Subcutaneous abdominal adipose tissue (tissue), 5 donors: ENCODE results near the gene FAM184B.

ENCODE experiments used
- H3K27ac ChIP-seq: one replicate; pipeline ENCODE4 v1.7.0; 2013; ENCODE audit warnings: low read depth, mild to moderate bottlenecking, inconsistent platforms, low read length, moderate library complexity
- H3K27me3 ChIP-seq, 5 donors: one replicate each; pipeline ENCODE4 v1.7.0; 2013; ENCODE audit warnings: low read length in 5 of 5, inconsistent platforms in 1 of 5; ENCODE audit not compliant: control insufficient read depth in 5 of 5, insufficient read depth in 4 of 5
- H3K36me3 ChIP-seq, 5 donors: one replicate each; pipeline ENCODE4 v1.7.0; 2013; ENCODE audit warnings: low read length in 5 of 5; ENCODE audit not compliant: control insufficient read depth in 5 of 5, insufficient read depth in 5 of 5
- H3K4me1 ChIP-seq, 5 donors: one replicate each; pipeline ENCODE4 v1.7.0; 2013; ENCODE audit warnings: low read length in 5 of 5, mild to moderate bottlenecking in 3 of 5, moderate library complexity in 1 of 5; ENCODE audit not compliant: control insufficient read depth in 5 of 5, insufficient read depth in 5 of 5
- H3K4me3 ChIP-seq, 5 donors: one replicate each; pipeline ENCODE4 v1.7.0; 2013; ENCODE audit warnings: low read length in 5 of 5, low read depth in 1 of 5
- H3K9ac ChIP-seq, 5 donors: one replicate each; pipeline ENCODE4 v1.7.0; 2013; ENCODE audit warnings: low read length in 5 of 5, mild to moderate bottlenecking in 4 of 5, moderate library complexity in 3 of 5
- H3K9me3 ChIP-seq, 5 donors: one replicate each; pipeline ENCODE4 v1.7.0; 2013; ENCODE audit warnings: low read length in 5 of 5; ENCODE audit not compliant: control insufficient read depth in 5 of 5
- donor health status: healthy.
- donor health status: healthy.
- donor health status: healthy.
- donor health status: healthy.
- donor health status: healthy.

FAM184B gene

GRCh38 chr4:17647176-17647806 is 134.1 kb downstream of the FAM184B start:
- Histone ChIP-seq H3K27ac (no peak overlapping the region), H3K27me3 (no peaks in the 10 kb centered on the region), H3K4me1 (peaks cover 0 to 4% (median 0%) of the 10 kb centered on the region in 5 donors), H3K4me3 (no peak overlapping the region), H3K9me3 (peaks cover 0 to 8% (median 0%) of the 10 kb centered on the region in 5 donors), H3K36me3 (no peaks in the 10 kb centered on the region), H3K9ac (no peak overlapping the region)

GRCh38 chr4:17646693-17647092 is 134.7 kb downstream of the FAM184B start:
- Histone ChIP-seq H3K9ac (no peak overlapping the region), H3K9me3 (peaks cover 0 to 11% (median 0%) of the 10 kb centered on the region in 5 donors), H3K27me3 (no peaks in the 10 kb centered on the region), H3K36me3 (no peaks in the 10 kb centered on the region), H3K4me3 (no peak overlapping the region), H3K4me1 (peaks cover 0 to 4% (median 0%) of the 10 kb centered on the region in 5 donors), H3K27ac (no peak overlapping the region)

- Histone ChIP-seq H3K4me1 (no peaks in the 10 kb centered on the region), H3K9ac (no peak overlapping the region), H3K27ac (no peak overlapping the region), H3K27me3 (no peaks in the 10 kb centered on the region), H3K36me3 (peaks cover 0 to 5% (median 0%) of the 10 kb centered on the region in 5 donors), H3K9me3 (peaks cover 0 to 11% (median 0%) of the 10 kb centered on the region in 5 donors), H3K4me3 (no peak overlapping the region)
These were observed 139.0 kb downstream of the FAM184B start for GRCh38 chr4:17642398-17642783.

GRCh38 chr4:17639136-17639535 is 142.3 kb downstream of the FAM184B start:
- no peaks in the 10 kb centered on the region for H3K27me3 ChIP-seq
- peaks cover 0 to 11% (median 0%) of the 10 kb centered on the region in 5 donors for H3K9me3 ChIP-seq
- no peaks in the 10 kb centered on the region for H3K4me1 ChIP-seq
- H3K27ac ChIP-seq: no peak overlapping the region
- peaks cover 0 to 20% (median 6%) of the 10 kb centered on the region in 5 donors for H3K36me3 ChIP-seq
- H3K4me3 ChIP-seq: no peak overlapping the region
- H3K9ac ChIP-seq: no peak overlapping the region

GRCh38 chr4:17636696-17637622 is 144.5 kb downstream of the FAM184B start:
- Histone ChIP-seq H3K36me3 (peaks cover 4 to 42% (median 26%) of the 10 kb centered on the region in 5 donors), H3K27ac (no peak overlapping the region), H3K4me1 (no peaks in the 10 kb centered on the region), H3K9me3 (no peaks in the 10 kb centered on the region), H3K4me3 (no peak overlapping the region), H3K9ac (no peak overlapping the region), H3K27me3 (no peaks in the 10 kb centered on the region)

GRCh38 chr4:17636341-17636695 is 145.1 kb downstream of the FAM184B start:
- Histone ChIP-seq H3K4me3 (no peak overlapping the region), H3K27me3 (no peaks in the 10 kb centered on the region), H3K9ac (no peak overlapping the region), H3K36me3 (peaks cover 9 to 48% (median 32%) of the 10 kb centered on the region in 5 donors), H3K27ac (no peak overlapping the region), H3K9me3 (no peaks in the 10 kb centered on the region), H3K4me1 (no peaks in the 10 kb centered on the region)

GRCh38 chr4:17635056-17635455 is 146.4 kb downstream of the FAM184B start:
- H3K9ac ChIP-seq: no peak overlapping the region
- H3K27me3 ChIP-seq: no peaks in the 10 kb centered on the region
- H3K4me3 ChIP-seq: no peak overlapping the region
- no peaks in the 10 kb centered on the region for H3K9me3 ChIP-seq
- H3K4me1 ChIP-seq: no peaks in the 10 kb centered on the region
- peaks cover 10 to 58% (median 41%) of the 10 kb centered on the region in 5 donors for H3K36me3 ChIP-seq
- H3K27ac ChIP-seq: no peak overlapping the region

GRCh38 chr4:17633600-17633999 is 147.8 kb downstream of the FAM184B start:
- H3K9ac ChIP-seq: no peak overlapping the region
- no peak overlapping the region for H3K4me3 ChIP-seq
- peaks cover 18 to 66% (median 53%) of the 10 kb centered on the region in 5 donors for H3K36me3 ChIP-seq
- H3K4me1 ChIP-seq: no peaks in the 10 kb centered on the region
- H3K27me3 ChIP-seq: no peaks in the 10 kb centered on the region
- no peak overlapping the region for H3K27ac ChIP-seq
- H3K9me3 ChIP-seq: no peaks in the 10 kb centered on the region

GRCh38 chr4:17630228-17630627 is 151.2 kb downstream of the FAM184B start:
- Histone ChIP-seq H3K4me3 (no peak overlapping the region), H3K9ac (no peak overlapping the region), H3K27me3 (no peaks in the 10 kb centered on the region), H3K36me3 (peaks cover 32 to 93% (median 82%) of the 10 kb centered on the region in 5 donors), H3K27ac (no peak overlapping the region), H3K4me1 (no peaks in the 10 kb centered on the region), H3K9me3 (no peaks in the 10 kb centered on the region)

GRCh38 chr4:17624821-17625220 is 156.6 kb downstream of the FAM184B start:
- Histone ChIP-seq H3K27ac (no peak overlapping the region), H3K9ac (no peak overlapping the region), H3K9me3 (no peaks in the 10 kb centered on the region), H3K27me3 (no peaks in the 10 kb centered on the region), H3K4me1 (no peaks in the 10 kb centered on the region), H3K36me3 (peaks cover 47 to 98% (median 94%) of the 10 kb centered on the region in 5 donors), H3K4me3 (no peak overlapping the region)
